MCF 10A (cell line): ENCODE data around the gene SMIM10L2A. TPM values are rescaled to one million over a fixed set of nuclear protein-coding genes. Genes with fewer than 3 reads are reported as not detected.

Experiments used
- Bru-seq: library from RNA; stranded (reverse); fragments of 400-500 nt; gene quantifications from one replicate; lab custom pipeline; 2021; lab: Mats Ljungman, UMichigan
- BruChase-seq, 2 experiments: library from RNA; stranded (reverse); fragments of 400-500 nt; gene quantifications; one replicate each; lab custom pipeline; 2021; lab: Mats Ljungman, UMichigan
- BruUV-seq: library from RNA; stranded (reverse); fragments of 400-500 nt; replicated peaks from 2 replicates; lab custom pipeline; 2021; lab: Mats Ljungman, UMichigan
- CTCF ChIA-PET: fragments of 300-600 bp; sonication (Branson Sonifier 250); formaldehyde crosslinking; extraction: SDS; loops from one replicate; lab custom pipeline; 2021; ENCODE audit warnings: antibody characterized with exemption, inconsistent platforms; lab: Yijun Ruan, JAX
- POLR2A ChIA-PET: fragments of 300-600, 350-650 bp; sonication (Branson Sonifier 250); formaldehyde crosslinking; extraction: SDS; loops from one replicate; lab custom pipeline; 2020; ENCODE audit warnings: antibody characterized with exemption, inconsistent platforms; lab: Yijun Ruan, JAX
- DNase-seq: peaks from one replicate; pipeline ENCODE4 v3.0.0-alpha.2; 2018; ENCODE audit not compliant: unreplicated experiment
- H3K27ac Mint-ChIP-seq: one replicate; pipeline ENCODE4 v1.8.0; 2022; ENCODE audit warnings: mild to moderate bottlenecking, low read depth, mixed read lengths; ENCODE audit not compliant: unreplicated experiment
- H3K27me3 Mint-ChIP-seq: one replicate; pipeline ENCODE4 v1.8.0; 2022; ENCODE audit warnings: mixed read lengths; ENCODE audit not compliant: insufficient read depth, unreplicated experiment
- H3K36me3 Mint-ChIP-seq: one replicate; pipeline ENCODE4 v1.8.0; 2022; ENCODE audit warnings: mild to moderate bottlenecking, moderate library complexity, mixed read lengths; ENCODE audit not compliant: insufficient read depth, unreplicated experiment
- H3K4me1 Mint-ChIP-seq: one replicate; pipeline ENCODE4 v1.8.0; 2022; ENCODE audit warnings: mixed read lengths; ENCODE audit not compliant: insufficient read depth, unreplicated experiment
- H3K4me3 Mint-ChIP-seq: one replicate; pipeline ENCODE4 v1.8.0; 2022; ENCODE audit warnings: mild to moderate bottlenecking, moderate library complexity, mixed read lengths; ENCODE audit not compliant: unreplicated experiment
- H3K9me3 Mint-ChIP-seq: one replicate; pipeline ENCODE4 v1.8.0; 2022; ENCODE audit warnings: mixed read lengths; ENCODE audit not compliant: unreplicated experiment
- CTCF ChIP-seq: fragments of 200-600 bp; IDR thresholded peaks from one replicate; pipeline ENCODE4 v1.8.0; 2022; ENCODE audit warnings: antibody characterized with exemption, mild to moderate bottlenecking; ENCODE audit not compliant: unreplicated experiment
- intact Hi-C: fragments of 100-400 bp; cut with micrococcal nuclease; formaldehyde crosslinking; loops from 2 replicates; pipeline ENCODE4 v1.14.1; 2022
- long read RNA-seq: library from polyadenylated mRNA; stranded (forward); transcript quantifications from one replicate; pipeline ENCODE4 v2.0.0, GENCODE V29; 2022
- total RNA-seq: library from RNA; stranded (reverse); gene quantifications from 2 replicates; pipeline ENCODE4 v1.2.3, GENCODE V29; 2022

The SMIM10L2A gene
- total RNA-seq (0.16 and 0.20 TPM in 2 replicates), Bru-seq, nascent RNA (percentile 15 among the genes with signal in this experiment), BruChase-seq, experiment 1, labeled RNA remaining after a 6-hour chase (percentile 17 among the genes with signal in this experiment), BruChase-seq, experiment 2, labeled RNA remaining after a 2-hour chase (percentile 14 among the genes with signal in this experiment)
- long read RNA-seq = 0 reads

DNA sequence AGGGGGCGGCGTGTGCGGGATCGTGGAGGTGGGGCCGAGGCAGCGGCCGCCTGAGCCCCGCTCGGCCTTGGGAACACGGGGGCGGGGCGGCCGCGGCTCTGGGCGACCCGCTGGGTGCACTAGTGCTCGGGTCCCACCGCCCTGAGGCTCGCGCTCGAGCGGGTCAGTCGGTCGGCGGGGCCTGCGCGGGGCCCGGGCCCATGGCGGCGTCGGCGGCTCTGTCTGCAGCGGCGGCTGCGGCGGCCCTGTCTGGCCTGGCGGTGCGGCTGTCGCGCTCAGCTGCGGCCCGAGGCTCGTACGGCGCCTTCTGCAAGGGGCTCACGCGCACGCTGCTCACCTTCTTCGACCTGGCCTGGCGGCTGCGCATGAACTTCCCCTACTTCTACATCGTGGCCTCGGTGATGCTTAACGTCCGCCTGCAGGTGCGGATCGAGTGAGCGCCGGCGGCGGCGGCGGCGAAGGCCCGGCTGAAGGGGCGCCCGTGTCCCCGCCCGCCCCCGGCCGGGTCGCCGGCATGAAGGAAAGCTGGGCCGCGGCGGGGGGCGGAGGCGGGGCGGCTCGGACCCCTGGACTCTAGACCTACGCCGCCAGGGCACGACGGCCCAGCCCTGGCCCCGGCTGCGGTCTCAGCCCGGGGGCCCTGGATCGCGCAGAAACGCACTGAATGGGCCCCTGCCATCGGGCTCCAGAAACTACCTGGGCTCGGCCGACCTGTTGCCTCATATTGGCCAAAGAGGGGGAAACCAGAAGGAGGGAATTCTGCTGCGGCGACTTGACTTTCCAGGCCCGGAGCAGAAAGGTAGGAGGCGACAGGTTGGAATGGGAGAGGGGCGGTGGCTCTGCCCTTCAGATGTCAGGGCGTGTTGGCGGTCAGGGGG is at the start of gene SMIM10L2A:
Gene SMIM10L2A (plus strand): TSS at position 13 of the 878 bp plus-strand sequence. CDS start 188 bp downstream, at position 201.
- POLR2A ChIA-PET = no interaction called here
- no TSS peak for BruUV-seq
- Mint-ChIP-seq H3K36me3 (no peaks in the 10 kb centered on the region), H3K4me1 (peaks cover 7% of the 10 kb centered on the region), H3K9me3 (no peaks in the 10 kb centered on the region), H3K4me3 (peak within 1 kb of the TSS; percentile 32), H3K27me3 (peaks cover 23% of the 10 kb centered on the region), H3K27ac (no peak within 1 kb of the TSS)
- CTCF ChIA-PET = no interaction called here
- no peak for DNase-seq
- no peak for TF ChIP-seq CTCF
- intact Hi-C loops = no loop called here

DNA sequence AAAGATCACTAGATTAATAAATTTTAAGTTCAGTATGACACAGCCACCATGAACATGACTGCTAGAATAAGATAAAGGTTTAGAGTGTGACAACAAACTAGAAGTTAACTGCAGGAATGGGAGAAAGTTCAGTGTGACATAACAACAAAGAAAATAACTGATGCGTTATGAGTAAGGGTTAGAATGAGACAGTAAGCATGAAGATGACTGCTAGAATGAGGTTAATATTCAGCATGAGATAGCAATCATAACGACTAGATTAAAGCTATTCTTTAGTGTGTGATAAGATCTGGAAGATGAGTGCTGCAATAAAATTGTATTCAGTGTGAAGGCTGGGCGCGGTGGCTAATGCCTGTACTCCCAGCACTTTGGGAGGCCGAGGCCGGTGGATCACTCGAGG is 48.4 kb upstream of the SMIM10L2A start:
- BruUV-seq = no TSS peak
- intact Hi-C loops = no loop called here
- ChIA-PET CTCF (no interaction called here), POLR2A (no interaction called here)
- Mint-ChIP-seq H3K4me1 (no peaks in the 10 kb centered on the region), H3K4me3 (no peak overlapping the region), H3K27ac (no peak overlapping the region), H3K36me3 (no peaks in the 10 kb centered on the region), H3K27me3 (peaks cover 20% of the 10 kb centered on the region), H3K9me3 (peaks cover 8% of the 10 kb centered on the region)
- TF ChIP-seq CTCF = no peak
- no peak for DNase-seq

GRCh38 chrX:135382260-135382659 is 39.5 kb upstream of the SMIM10L2A start:
- no peak for DNase-seq
- no peaks in the 10 kb centered on the region for H3K4me1 Mint-ChIP-seq
- CTCF ChIA-PET = no interaction called here
- H3K27ac Mint-ChIP-seq = no peak overlapping the region
- no TSS peak for BruUV-seq
- TF ChIP-seq CTCF = no peak
- no peaks in the 10 kb centered on the region for H3K36me3 Mint-ChIP-seq
- H3K27me3 Mint-ChIP-seq = peaks cover 22% of the 10 kb centered on the region
- H3K4me3 Mint-ChIP-seq = no peak overlapping the region
- intact Hi-C loops = no loop called here
- POLR2A ChIA-PET = no interaction called here
- no peaks in the 10 kb centered on the region for H3K9me3 Mint-ChIP-seq

- H3K4me3 Mint-ChIP-seq = no peak overlapping the region
- intact Hi-C loops = no loop called here
- no TSS peak for BruUV-seq
- no peak overlapping the region for H3K27ac Mint-ChIP-seq
- ChIA-PET CTCF (no interaction called here), POLR2A (no interaction called here)
- H3K9me3 Mint-ChIP-seq = no peaks in the 10 kb centered on the region
- no peaks in the 10 kb centered on the region for H3K4me1 Mint-ChIP-seq
- no peak for DNase-seq
- TF ChIP-seq CTCF = no peak
- H3K36me3 Mint-ChIP-seq = no peaks in the 10 kb centered on the region
- H3K27me3 Mint-ChIP-seq = peaks cover 22% of the 10 kb centered on the region
These were observed 38.5 kb upstream of the SMIM10L2A start for GRCh38 chrX:135383249-135383648.
